ENCODE data around the gene GDF10.

DNA sequence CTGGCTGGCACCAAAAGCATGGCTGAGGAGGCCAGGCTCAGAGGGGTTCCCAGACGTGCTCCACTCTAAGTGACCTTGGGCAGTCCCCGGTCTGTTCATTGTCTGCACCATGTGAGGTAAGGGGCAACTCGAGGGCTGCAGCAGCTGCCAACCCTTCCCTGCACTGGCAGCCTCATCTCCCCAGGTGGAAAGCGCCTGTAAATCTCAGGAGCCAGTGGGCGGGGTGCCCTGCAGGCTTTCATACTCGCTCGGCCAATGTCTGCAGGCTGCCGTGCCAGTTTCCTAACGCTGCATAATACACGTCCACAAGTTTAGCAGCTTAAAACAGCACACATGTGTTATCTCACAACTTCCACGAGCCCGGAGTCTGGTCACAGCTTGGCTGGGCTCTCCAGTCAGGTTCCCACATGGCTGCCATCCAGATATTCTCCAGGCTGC lies 12.6 kb upstream of the GDF10 start:
- no peak for TF ChIP-seq ZNF121 (CRISPR knock-in tag; IDR thresholded peaks at IDR 0.05)
- TF ChIP-seq, protein P1, sequence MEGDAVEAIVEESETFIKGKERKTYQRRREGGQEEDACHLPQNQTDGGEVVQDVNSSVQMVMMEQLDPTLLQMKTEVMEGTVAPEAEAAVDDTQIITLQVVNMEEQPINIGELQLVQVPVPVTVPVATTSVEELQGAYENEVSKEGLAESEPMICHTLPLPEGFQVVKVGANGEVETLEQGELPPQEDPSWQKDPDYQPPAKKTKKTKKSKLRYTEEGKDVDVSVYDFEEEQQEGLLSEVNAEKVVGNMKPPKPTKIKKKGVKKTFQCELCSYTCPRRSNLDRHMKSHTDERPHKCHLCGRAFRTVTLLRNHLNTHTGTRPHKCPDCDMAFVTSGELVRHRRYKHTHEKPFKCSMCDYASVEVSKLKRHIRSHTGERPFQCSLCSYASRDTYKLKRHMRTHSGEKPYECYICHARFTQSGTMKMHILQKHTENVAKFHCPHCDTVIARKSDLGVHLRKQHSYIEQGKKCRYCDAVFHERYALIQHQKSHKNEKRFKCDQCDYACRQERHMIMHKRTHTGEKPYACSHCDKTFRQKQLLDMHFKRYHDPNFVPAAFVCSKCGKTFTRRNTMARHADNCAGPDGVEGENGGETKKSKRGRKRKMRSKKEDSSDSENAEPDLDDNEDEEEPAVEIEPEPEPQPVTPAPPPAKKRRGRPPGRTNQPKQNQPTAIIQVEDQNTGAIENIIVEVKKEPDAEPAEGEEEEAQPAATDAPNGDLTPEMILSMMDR (IDR thresholded peaks at IDR 0.05) = no peak

Measured in WTC11 (cell line).